GM12875 (cell line): ENCODE data around the gene CHD6.

Experiments used
- H3K4me3 ChIP-seq: one replicate; pipeline ENCODE4 v1.5.1; 2011; ENCODE audit warnings: low read depth, low read length, control low read depth
- TF ChIP-seq, protein P1 (sequence below): IDR thresholded peaks from 2 replicates; pipeline ENCODE4 v1.5.1; 2011; ENCODE audit warnings: low read depth, mild to moderate bottlenecking, control low read depth, inconsistent platforms, low read length, moderate library complexity, borderline replicate concordance; ENCODE audit not compliant: insufficient read depth

The CHD6 gene

DNA sequence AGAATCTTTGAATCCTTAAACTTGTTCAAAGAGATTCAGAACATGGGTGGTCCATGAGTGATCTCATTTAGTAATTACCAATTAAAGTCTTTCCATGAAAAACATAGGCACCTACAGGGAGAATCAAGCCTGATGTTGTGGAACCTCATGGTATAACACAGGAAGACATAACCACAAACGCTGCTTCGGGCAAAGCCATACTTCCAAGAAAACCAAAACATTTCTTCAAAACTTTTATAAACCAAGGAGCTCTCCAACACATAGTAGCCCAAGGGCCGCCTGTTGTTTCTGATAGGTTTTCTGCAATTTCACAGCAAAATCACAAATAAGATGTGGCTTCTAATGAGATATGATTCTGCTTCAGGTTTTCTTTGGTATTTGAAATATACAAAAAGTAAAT is 2.5 kb downstream of the CHD6 start:
- TF ChIP-seq, protein P1, sequence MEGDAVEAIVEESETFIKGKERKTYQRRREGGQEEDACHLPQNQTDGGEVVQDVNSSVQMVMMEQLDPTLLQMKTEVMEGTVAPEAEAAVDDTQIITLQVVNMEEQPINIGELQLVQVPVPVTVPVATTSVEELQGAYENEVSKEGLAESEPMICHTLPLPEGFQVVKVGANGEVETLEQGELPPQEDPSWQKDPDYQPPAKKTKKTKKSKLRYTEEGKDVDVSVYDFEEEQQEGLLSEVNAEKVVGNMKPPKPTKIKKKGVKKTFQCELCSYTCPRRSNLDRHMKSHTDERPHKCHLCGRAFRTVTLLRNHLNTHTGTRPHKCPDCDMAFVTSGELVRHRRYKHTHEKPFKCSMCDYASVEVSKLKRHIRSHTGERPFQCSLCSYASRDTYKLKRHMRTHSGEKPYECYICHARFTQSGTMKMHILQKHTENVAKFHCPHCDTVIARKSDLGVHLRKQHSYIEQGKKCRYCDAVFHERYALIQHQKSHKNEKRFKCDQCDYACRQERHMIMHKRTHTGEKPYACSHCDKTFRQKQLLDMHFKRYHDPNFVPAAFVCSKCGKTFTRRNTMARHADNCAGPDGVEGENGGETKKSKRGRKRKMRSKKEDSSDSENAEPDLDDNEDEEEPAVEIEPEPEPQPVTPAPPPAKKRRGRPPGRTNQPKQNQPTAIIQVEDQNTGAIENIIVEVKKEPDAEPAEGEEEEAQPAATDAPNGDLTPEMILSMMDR: no peak
- H3K4me3 ChIP-seq: no peak overlapping the region

DNA sequence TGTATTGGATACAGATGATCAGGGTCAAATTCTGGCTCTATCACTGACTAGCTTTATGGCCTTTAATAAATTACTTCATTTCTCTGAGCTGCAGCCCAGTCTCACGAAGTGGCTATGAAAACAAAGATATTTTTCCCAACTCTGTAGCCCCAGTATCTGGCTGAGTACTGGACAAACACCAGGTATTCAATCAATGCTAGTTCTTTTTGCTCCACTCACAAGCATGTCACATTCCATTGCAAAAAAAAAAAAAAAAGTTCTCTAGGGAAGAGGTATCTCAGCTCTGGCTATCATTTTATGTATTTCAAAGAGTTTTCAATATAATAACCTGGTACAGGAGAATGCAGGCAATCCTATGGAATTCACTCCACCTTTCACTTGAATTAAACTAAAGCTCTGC is 3.1 kb downstream of the CHD6 start:
- H3K4me3 ChIP-seq: no peak overlapping the region
- TF ChIP-seq, protein P1: no peak

DNA sequence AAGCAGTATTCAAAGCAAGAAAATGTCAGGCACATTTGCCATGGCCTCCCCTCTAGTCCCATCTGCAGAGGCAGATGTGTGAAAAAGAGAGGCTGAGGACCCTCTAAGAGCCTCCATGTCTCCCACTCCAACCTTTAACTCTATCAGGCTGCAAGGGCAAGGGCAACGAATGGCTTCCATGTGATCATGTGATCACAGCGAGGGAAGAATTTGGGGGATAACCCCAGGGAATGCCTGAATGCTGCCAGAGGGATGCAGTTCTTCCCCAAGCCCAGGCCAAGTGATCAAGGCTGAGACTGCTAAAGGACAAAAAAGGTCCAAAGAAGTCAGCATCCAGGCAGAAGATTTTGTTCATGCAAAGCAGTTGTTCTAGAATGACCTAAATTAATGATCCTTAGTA is 4.9 kb downstream of the CHD6 start:
- no peak overlapping the region for H3K4me3 ChIP-seq
- TF ChIP-seq, protein P1: no peak

DNA sequence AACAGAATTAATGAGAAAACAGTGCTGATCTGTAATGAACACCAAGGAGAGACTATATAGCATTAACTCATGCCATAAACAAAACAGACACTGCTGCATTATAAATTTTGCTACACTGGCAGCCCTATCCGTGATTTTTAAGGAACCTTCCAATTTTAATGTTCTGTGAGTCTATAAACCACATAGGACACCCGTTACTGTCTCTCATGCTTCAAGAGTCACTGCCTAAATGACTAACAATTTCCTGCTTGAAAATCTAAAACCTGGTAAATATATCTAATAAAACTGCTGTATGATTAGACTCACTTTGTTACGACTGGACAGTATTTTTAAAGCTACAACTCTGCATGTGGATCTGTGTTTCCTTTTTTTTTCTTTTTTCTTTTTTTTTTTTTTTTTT is 8.7 kb downstream of the CHD6 start:
- H3K4me3 ChIP-seq: no peak overlapping the region
- TF ChIP-seq, protein P1: no peak

DNA sequence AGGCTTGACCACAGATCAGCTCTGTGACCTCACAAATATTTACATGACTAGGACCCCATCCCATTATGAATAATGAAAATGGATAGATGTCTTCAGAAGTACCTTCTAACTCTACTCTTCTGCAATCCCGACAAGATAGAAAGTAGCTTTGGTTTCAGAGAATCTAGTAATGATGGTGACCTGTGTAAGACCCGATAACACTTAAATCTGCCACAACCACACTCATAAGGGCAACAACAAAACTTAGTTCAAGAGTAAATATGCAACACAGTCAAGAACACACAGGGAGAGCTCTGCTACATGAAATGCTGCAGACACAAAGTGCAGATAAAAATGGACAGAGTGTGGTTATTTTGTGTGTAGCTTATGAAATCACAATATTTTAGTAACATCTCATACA is 9.6 kb downstream of the CHD6 start:
- TF ChIP-seq, protein P1: no peak
- H3K4me3 ChIP-seq: no peak overlapping the region

DNA sequence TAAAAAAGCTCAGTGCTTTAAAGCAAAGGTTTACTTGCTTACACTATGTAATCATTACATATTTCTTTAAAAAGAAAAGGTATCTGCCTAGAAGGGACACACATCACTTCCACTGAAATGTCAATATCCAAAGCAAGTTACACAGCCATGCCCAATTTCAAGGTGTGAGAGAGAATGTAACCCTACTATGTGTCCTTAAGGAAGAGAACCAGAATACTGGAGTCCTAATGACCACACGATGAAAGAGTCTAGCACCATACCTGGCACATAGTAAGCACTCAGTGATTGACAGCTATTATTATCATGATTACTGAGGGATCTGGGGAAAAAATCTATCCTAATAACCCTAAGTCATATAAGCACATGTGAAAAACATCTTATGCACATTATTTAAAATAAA is 10.4 kb downstream of the CHD6 start:
- TF ChIP-seq, protein P1: no peak
- no peak overlapping the region for H3K4me3 ChIP-seq

DNA sequence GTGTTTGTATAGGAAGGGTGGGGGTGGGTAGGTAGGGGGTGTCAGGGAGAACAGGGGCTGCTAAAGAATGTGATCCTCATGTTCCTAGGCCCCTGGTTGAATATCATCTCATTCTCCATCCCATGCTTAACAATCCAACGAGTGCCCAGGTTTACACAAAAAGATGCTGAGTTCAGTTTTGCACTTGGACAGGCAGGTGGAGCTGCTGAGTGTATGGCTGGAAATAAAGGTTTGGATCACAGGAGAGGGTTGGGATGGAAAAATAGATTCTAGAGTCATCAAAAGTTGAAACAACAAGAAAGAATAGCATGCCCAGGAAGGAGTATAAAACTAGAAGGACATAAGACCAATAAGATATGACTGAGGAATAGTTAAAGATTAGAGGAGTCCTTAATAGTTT is 14.2 kb downstream of the CHD6 start:
- H3K4me3 ChIP-seq: no peak overlapping the region
- TF ChIP-seq, protein P1: no peak
